H1 (cell line): ENCODE results near the gene NLK. TPM values are rescaled to one million over a fixed set of nuclear protein-coding genes. Genes with fewer than 3 reads are reported as not detected.

ENCODE experiments used
- BCL11A ChIP-seq, 2 experiments: IDR thresholded peaks; one replicate each; pipeline ENCODE4 v1.6.1; 2011; ENCODE audit warnings: low read depth in 2 of 2, low read length in 2 of 2, mild to moderate bottlenecking in 2 of 2
- CTBP2 ChIP-seq: IDR thresholded peaks from 2 replicates; pipeline ENCODE4 v1.7.0; 2011; ENCODE audit warnings: borderline replicate concordance, mild to moderate bottlenecking, moderate library complexity, mixed read lengths, low read length; ENCODE audit not compliant: insufficient read depth, insufficient read length
- POLR2A ChIP-seq, 2 experiments: IDR thresholded peaks; 1 replicate in 1 of 2; 2 replicates in 1 of 2; pipeline ENCODE4 v1.6.1; 2011; ENCODE audit warnings: low read depth in 2 of 2, low read length in 2 of 2, mild to moderate bottlenecking in 2 of 2; ENCODE audit errors: control extremely low read depth in 1 of 2
- RXRA ChIP-seq: IDR thresholded peaks from 2 replicates; pipeline ENCODE4 v1.6.1; 2011; ENCODE audit warnings: low read depth, mild to moderate bottlenecking, low read length, moderate library complexity; ENCODE audit not compliant: insufficient read depth
- polyA plus RNA-seq, 7 experiments: library from polyadenylated mRNA; depleted of rRNA in 3 of 7; stranded (reverse) in 5 of 7; unstranded in 2 of 7; fragments of >200 nt in 5 of 7; fragments of 200-250 nt in 2 of 7; gene quantifications; 1 replicate in 5 of 7; 2 replicates in 1 of 7; 4 replicates in 1 of 7; pipeline versions ENCODE4 v1.2.1 to v1.2.3, GENCODE V29; 2011 to 2013; ENCODE audit warnings: missing spikeins in 2 of 7, mixed read lengths in 2 of 7
- total RNA-seq: library from RNA; stranded (reverse); fragmentation: NEBNext Ultra II Directional; extraction: Animal tissue kit (Norgen Biotek cat#: 25700); gene quantifications from 2 replicates; pipeline ENCODE4 v1.2.1, GENCODE V29; 2021
- TF ChIP-seq, protein P1 (sequence below): IDR thresholded peaks from 2 replicates; pipeline ENCODE4 v1.6.1; 2011; ENCODE audit warnings: low read length, improper control_type of control experiment

Gene NLK
- total and polyA plus RNA-seq, 2 of the 8 experiments (the other 6 are each of a cell fraction or from before 2014, with no cell fraction given) = 30.8 to 49.9 TPM

DNA sequence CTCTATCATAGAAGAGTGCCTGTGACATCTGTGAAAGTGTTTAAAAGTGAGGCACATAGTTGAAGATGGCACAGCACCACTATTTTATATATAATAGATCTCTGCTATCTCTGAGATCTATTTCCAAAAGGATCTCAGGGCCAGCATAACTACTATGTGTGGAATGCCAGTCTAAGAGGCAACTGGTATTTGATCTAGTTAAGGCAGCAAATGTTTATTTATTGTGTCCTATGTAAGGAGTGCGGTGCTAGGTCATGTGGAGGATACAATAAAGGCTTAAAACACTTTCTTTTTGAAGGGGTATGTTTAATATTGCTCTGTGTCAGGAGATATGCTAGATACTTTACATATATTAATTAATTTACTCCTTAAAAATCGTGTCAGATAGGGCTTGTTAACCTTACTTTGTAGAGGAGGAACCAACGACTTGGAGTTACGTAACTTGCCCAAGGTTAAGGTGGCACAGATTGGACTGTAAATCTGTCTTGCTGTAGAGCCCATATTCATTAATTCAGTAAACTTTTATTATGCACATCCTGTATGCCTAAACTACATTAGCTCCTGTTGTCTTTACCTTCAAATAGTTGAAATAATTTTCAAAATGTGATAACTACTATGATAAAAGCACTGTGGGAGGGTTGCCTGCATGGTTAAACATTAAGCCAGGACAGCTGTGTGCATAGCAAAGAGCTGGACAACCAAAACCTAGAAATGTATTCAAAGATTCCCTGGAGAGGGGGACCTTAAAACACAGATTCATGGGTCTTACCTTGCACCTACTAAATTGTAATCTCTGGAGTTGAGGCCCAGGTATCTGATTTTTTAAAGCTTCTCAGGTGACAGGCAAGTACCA lies 83.3 kb downstream of the NLK start (continued):
- TF ChIP-seq, protein P1, sequence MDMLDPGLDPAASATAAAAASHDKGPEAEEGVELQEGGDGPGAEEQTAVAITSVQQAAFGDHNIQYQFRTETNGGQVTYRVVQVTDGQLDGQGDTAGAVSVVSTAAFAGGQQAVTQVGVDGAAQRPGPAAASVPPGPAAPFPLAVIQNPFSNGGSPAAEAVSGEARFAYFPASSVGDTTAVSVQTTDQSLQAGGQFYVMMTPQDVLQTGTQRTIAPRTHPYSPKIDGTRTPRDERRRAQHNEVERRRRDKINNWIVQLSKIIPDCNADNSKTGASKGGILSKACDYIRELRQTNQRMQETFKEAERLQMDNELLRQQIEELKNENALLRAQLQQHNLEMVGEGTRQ = no peak
- TF ChIP-seq POLR2A (IDR thresholded peaks at IDR 0.05; ENCODE audit: control extremely low read depth in 1 of 2, low read depth in 2 of 2, low read length in 2 of 2) = no peak
- TF ChIP-seq BCL11A (IDR thresholded peaks at IDR 0.05; ENCODE audit: low read depth in 2 of 2, low read length in 2 of 2) = no peak
- TF ChIP-seq RXRA = no peak
- TF ChIP-seq CTBP2 = no peak
- TF ChIP-seq, all 59 proteins: peak for 0
